HepG2 (cell line): ENCODE measurements around the gene CASS4. TPM values are rescaled to one million over a fixed set of nuclear protein-coding genes. Genes with fewer than 3 reads are reported as not detected.

Experiments used
- BATF2 ChIP-seq: sonication (generic); formaldehyde crosslinking; IDR thresholded peaks from 2 replicates; pipeline ENCODE4 v1.8.0; 2022; ENCODE audit warnings: mild to moderate bottlenecking, missing genetic modification reagents, moderate library complexity
- CHD4 ChIP-seq: fragments of 200-600 bp; sonication (generic); IDR thresholded peaks from 2 replicates; pipeline ENCODE4 v1.7.0; 2017; ENCODE audit warnings: mild to moderate bottlenecking, low read length, borderline replicate concordance
- IKZF5 ChIP-seq: IDR thresholded peaks from 2 replicates; pipeline ENCODE4 v1.6.1; 2018; ENCODE audit warnings: missing genetic modification reagents, mild to moderate bottlenecking, missing compliant biosample characterization
- NCOA2 ChIP-seq: sonication (generic); formaldehyde crosslinking; IDR thresholded peaks from 2 replicates; pipeline ENCODE4 v1.8.0; 2022; ENCODE audit warnings: inconsistent platforms
- NR2F1 ChIP-seq, 2 experiments: fragments of 450-650 bp in 1 of 2; formaldehyde crosslinking in 1 of 2; IDR thresholded peaks; 2 replicates each; pipeline versions ENCODE4 v1.5.0 to v1.6.1; 2016 to 2020; ENCODE audit warnings: mild to moderate bottlenecking in 1 of 2, missing compliant biosample characterization in 1 of 2, missing genetic modification reagents in 1 of 2, moderate library complexity in 1 of 2
- NR2F2 ChIP-seq: IDR thresholded peaks from 2 replicates; pipeline ENCODE4 v1.6.1; 2012; ENCODE audit warnings: low read depth, inconsistent platforms, borderline replicate concordance
- RERE ChIP-seq: IDR thresholded peaks from 2 replicates; pipeline ENCODE4 v1.6.1; 2016; ENCODE audit warnings: low read depth, missing genetic modification reagents, missing compliant biosample characterization
- RNF2 ChIP-seq: fragments of 450-650 bp; conservative IDR thresholded peaks from 2 replicates; pipeline ENCODE4 v1.6.1; 2016; ENCODE audit warnings: low read depth
- ZMYM4 ChIP-seq: sonication (generic); formaldehyde crosslinking; IDR thresholded peaks from 2 replicates; pipeline ENCODE4 v1.8.1; 2023; ENCODE audit warnings: mild to moderate bottlenecking, missing genetic modification reagents
- ZNF224 ChIP-seq: sonication (generic); formaldehyde crosslinking; IDR thresholded peaks from 2 replicates; pipeline ENCODE4 v1.5.0; 2020; ENCODE audit warnings: mild to moderate bottlenecking, missing genetic modification reagents
- ZNF646 ChIP-seq: sonication (generic); formaldehyde crosslinking; IDR thresholded peaks from 2 replicates; pipeline ENCODE4 v1.9.0; 2021; ENCODE audit warnings: mild to moderate bottlenecking, missing genetic modification reagents
- ZNF704 ChIP-seq: sonication (generic); formaldehyde crosslinking; IDR thresholded peaks from 2 replicates; pipeline ENCODE4 v1.8.1; 2023; ENCODE audit warnings: mild to moderate bottlenecking, inconsistent platforms, moderate library complexity, missing genetic modification reagents, borderline replicate concordance
- ZNF816 ChIP-seq: sonication (generic); formaldehyde crosslinking; IDR thresholded peaks from 2 replicates; pipeline ENCODE4 v1.8.0; 2022; ENCODE audit warnings: missing genetic modification reagents, mild to moderate bottlenecking, borderline replicate concordance
- polyA plus RNA-seq, 8 experiments: library from polyadenylated mRNA; depleted of rRNA in 3 of 8; stranded (reverse) in 7 of 8; unstranded in 1 of 8; fragments of >200 nt; fragmentation: Illumina TruSeq in 4 of 8; extraction: Trizol in 4 of 8; gene quantifications; 2 replicates each; pipeline versions ENCODE4 v1.2.1 to v1.2.3, GENCODE V29; 2011 to 2016; ENCODE audit warnings: low read depth in 4 of 8, missing spikeins in 1 of 8, mixed read lengths in 1 of 8; ENCODE audit not compliant: insufficient read depth in 1 of 8
- total RNA-seq, 5 experiments: library from RNA; depleted of rRNA; stranded (reverse); fragments of >200 nt; fragmentation: Illumina TruSeq; extraction: Trizol; gene quantifications; 2 replicates each; pipeline ENCODE4 v1.2.3, GENCODE V29; 2016; ENCODE audit warnings: low read depth in 1 of 5

CASS4 gene
- total and polyA plus RNA-seq, 2 of the 13 experiments (the other 11 are each of a cell fraction or from before 2014, with no cell fraction given), result 0.17 to 0.49 TPM

GRCh38 chr20:56392132-56392880, 19.8 kb upstream of the CASS4 start, which contains the start of the genes AURKA and CSTF1 (continued):
- TF ChIP-seq RERE (CRISPR knock-in tag), result peak; percentile 75
- peak; percentile 93 for TF ChIP-seq RNF2
- TF ChIP-seq IKZF5 (CRISPR knock-in tag), result peak; percentile 100
- no peak for TF ChIP-seq ZNF646 (CRISPR knock-in tag)
- TF ChIP-seq ZNF816 (CRISPR knock-in tag), result no peak; the same call in 1 of the 2 replicates
- peak; percentile 99; the same call in 1 of the 2 replicates for TF ChIP-seq ZNF224 (CRISPR knock-in tag)
- TF ChIP-seq ZMYM4 (CRISPR knock-in tag), result peak; percentile 100
- TF ChIP-seq CHD4, result no peak
- peak; percentile 93 for TF ChIP-seq ZNF704 (CRISPR knock-in tag)
- TF ChIP-seq NR2F1 (CRISPR knock-in tag; IDR thresholded peaks at IDR 0.05), result peak; percentile 52 to 70
- TF ChIP-seq NR2F2, result 0 out of 2 replicates have a peak, but pooled peaks have one; percentile 38
- TF ChIP-seq BATF2 (CRISPR knock-in tag), result peak; percentile 85
- peak; percentile 88 for TF ChIP-seq NCOA2
